Caki2 (cell line): Measurements from ENCODE around the gene PON2. TPM values are rescaled to one million over a fixed set of nuclear protein-coding genes. Genes with fewer than 3 reads are reported as not detected.

Experiments
- DNase-seq: peaks from one replicate; pipeline ENCODE4 v3.0.0-alpha.2; 2015; ENCODE audit warnings: low read depth
- in situ Hi-C: cut with HindIII; loops from 2 replicates; pipeline ENCODE4 v1.10.0; 2016; ENCODE audit warnings: low sequenced_read_pairs, low pct_unique_long_range_greater_than_20kb, mixed read lengths
- total RNA-seq: library from RNA; depleted of rRNA; stranded (reverse); fragments of >200 nt; shearing (Covaris generic); gene quantifications from 2 replicates; pipeline ENCODE4 v1.2.3, GENCODE V29; 2014; ENCODE audit warnings: low replicate concordance; rRNA removed

PON2 gene
- total RNA-seq, 1 experiment from 2014 or later: 118 TPM

- in situ Hi-C loops: no loop called here
- DNase-seq: no peak
Observed at GRCh38 chr7:95375591-95376257, 59.1 kb downstream of the PON2 start.

GRCh38 chr7:95373323-95373722 is 61.5 kb downstream of the PON2 start:
- in situ Hi-C loops: no loop called here
- no peak for DNase-seq

GRCh38 chr7:95368235-95368634 is 66.6 kb downstream of the PON2 start:
- no peak for DNase-seq
- in situ Hi-C loops: no loop called here

- no peak for DNase-seq
- in situ Hi-C loops: no loop called here
Observed at GRCh38 chr7:95367606-95368005, 67.2 kb downstream of the PON2 start.

- in situ Hi-C loops: no loop called here
- DNase-seq: no peak
Observed at GRCh38 chr7:95365151-95365550, 69.7 kb downstream of the PON2 start.

GRCh38 chr7:95357623-95358022 is 77.2 kb downstream of the PON2 start:
- no peak for DNase-seq
- in situ Hi-C loops: no loop called here

Other genes starting within 250 kb of the PON2 start
- not detected in 2 replicates for gene PON1, start 110.5 kb downstream of the PON2 start, total RNA-seq
- not detected in 2 replicates for gene PON3, start 38.7 kb downstream of the PON2 start, total RNA-seq
- gene ASB4, start 50.9 kb upstream of the PON2 start, total RNA-seq: not detected in 2 replicates
- 0.41 and 1.9 TPM in 2 replicates for gene PDK4, start 161.5 kb upstream of the PON2 start, total RNA-seq